Measurements from ENCODE around the gene FOXR1. TPM values are rescaled to one million over a fixed set of nuclear protein-coding genes. Genes with fewer than 3 reads are reported as not detected.
"Not testable (repeated sequence)": the region's sequence is repeated elsewhere in the genome, so short reads cannot be mapped to it uniquely, and the experiment has no call there.

The FOXR1 gene
- polyA plus RNA-seq, 3 donors = not detected

DNA sequence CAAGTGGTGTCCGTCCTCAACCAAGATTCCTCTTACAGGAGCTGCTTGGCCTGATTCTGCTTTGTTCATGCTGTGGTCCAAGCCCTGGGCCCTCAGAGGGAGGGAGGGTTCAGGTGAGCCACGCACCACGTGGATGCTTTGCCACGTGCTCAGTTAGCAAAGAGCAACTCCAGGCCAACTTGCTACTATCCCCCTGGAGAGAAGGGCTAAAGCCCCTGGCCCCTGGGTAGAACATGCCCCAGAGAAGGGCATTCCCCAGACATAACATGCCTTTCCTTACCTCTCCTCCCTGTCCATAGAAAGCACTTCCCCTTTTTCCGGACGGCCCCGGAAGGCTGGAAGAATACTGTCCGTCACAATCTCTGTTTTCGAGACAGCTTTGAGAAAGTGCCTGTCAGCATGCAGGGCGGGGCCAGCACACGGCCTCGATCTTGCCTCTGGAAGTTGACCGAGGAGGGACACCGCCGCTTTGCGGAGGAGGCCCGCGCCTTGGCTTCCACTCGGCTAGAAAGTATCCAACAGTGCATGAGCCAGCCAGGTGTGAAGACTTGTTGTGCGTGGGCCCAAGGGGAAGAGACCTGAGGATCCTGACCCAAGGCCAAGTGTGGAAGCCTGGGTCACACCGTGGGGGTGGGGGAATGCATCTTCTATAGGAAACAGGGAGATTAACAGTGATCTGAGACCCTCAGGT lies 8.8 kb downstream of the FOXR1 start:
- 20 to 34% (median 27%) methylated on average over 21 of the region's 21 CpGs for whole genome bisulfite sequencing, 3 donors
- no peak overlapping the region for H3K27ac ChIP-seq (ENCODE audit: low read depth, low read length)

DNA sequence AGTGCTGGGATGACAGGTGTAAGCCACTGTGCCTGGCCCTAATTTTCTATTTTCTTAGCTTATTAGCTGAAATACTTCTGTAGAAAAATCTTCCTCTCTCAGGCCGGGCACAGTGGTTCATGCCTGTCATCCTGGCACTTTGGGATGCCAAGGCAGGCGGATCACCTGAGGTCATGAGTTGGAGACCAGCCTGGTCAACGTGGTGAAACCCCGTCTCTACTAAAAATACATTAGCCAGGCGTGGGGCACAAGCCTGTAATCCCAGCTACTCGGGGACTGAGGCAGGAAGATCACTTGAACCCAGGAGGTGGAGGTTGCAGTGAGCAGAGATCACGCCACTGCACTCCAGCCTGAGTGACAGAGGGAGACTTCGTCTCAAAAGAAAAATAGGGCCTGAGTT lies 12.8 kb downstream of the FOXR1 start:
- not testable (repeated sequence) for H3K27ac ChIP-seq (ENCODE audit: low read depth, low read length)
- WGBS, 3 donors = 70 to 79% (median 76%) methylated on average over 8 of the region's 8 CpGs

- H3K27ac ChIP-seq (ENCODE audit: low read depth, low read length) = no peak overlapping the region
- 64 to 82% (median 74%) methylated on average over 2 of the region's 2 CpGs for WGBS, 3 donors
Observed at GRCh38 chr11:118984825-118985224, 13.3 kb downstream of the FOXR1 start.

GRCh38 chr11:118988280-118988679 lies 16.7 kb downstream of the FOXR1 start:
- 92% methylated on average over 5 of the region's 5 CpGs for WGBS, 3 donors
- H3K27ac ChIP-seq (ENCODE audit: low read depth, low read length) = no peak overlapping the region

DNA sequence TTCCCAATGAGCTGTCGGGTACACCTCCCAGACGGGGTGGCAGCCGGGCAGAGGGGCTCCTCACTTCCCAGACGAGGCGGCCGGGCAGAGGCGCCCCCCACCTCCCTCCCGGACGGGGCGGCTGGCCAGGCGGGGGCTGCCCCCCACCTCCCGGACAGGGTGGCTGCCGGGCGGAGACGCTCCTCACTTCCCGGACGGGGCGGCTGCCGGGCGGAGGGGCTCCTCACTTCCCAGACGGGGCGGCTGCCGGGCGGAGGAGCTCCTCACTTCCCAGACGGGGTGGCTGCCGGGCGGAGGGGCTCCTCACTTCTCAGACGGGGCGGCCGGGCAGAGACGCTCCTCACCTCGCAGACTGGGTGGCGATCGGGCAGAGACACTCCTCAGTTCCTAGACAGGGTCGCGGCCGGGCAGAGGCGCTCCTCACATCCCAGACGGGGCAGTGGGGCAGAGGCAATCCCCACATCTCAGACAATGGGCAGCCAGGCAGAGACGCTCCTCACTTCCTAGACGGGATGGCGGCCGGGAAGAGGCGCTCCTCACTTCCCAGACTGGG lies 20.0 kb downstream of the FOXR1 start:
- 95 to 96% (median 95%) methylated on average over 31 to 44 of the region's 44 CpGs for WGBS, 3 donors
- H3K27ac ChIP-seq (ENCODE audit: low read depth, low read length) = not testable (repeated sequence)

DNA sequence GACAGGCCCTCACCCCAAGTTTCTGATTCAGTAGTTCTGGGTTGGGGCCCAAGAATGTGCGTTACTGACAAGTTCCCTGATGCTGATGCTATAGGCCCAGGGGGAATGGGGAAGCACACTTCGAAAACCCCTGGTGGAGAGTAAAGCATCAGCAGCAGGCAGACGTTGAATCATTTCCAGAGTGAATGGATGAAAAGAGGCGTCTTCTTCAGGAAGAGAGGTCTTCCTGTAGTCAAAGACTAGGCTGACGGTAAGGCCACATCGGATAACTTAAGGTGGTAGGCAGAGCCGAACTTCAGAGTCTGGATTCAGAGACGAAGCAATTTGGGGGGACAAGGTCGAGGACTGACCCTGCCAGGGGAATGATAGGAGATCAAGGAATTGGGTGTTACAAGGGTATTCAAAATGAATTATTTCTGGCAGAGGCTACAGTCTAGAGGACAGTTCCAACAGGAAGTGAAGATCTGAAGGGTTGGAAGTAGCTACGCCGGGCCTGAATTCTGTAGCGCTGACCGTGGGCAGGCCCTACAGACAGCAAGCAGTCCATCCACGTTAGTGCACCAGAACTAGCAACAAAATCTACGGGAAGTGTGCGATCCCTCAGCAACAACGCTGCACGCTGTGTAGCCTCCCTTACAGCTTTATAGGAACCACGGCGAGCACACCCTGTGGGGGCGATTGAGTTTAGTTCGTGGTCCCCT lies 25.5 kb downstream of the FOXR1 start:
- no peak overlapping the region for H3K27ac ChIP-seq (ENCODE audit: low read depth, low read length)
- WGBS, 3 donors = 9 to 29% (median 11%) methylated on average over 22 of the region's 22 CpGs

- H3K27ac ChIP-seq (ENCODE audit: low read depth, low read length) = no peak within 1 kb of the TSS
- WGBS, 3 donors = 0% methylated on average over 46 to 54 of the region's 54 CpGs
Observed at GRCh38 chr11:118997627-118998387, 26.2 kb downstream of the FOXR1 start, which contains the start of gene CENATAC. Gene CENATAC (plus strand): TSS chr11:118998138. CDS start chr11:118998198, 60 bp downstream.

- 1 to 6% (median 3%) methylated on average over 19 of the region's 19 CpGs for WGBS, 3 donors
Observed at GRCh38 chr11:118998388-118998717, 26.8 kb downstream of the FOXR1 start.

GRCh38 chr11:118998822-118999221 lies 27.3 kb downstream of the FOXR1 start:
- 55 to 64% (median 56%) methylated on average over 6 of the region's 6 CpGs for WGBS, 3 donors
- no peak overlapping the region for H3K27ac ChIP-seq (ENCODE audit: low read depth, low read length)

More at GRCh38 chr11:118998388-118998717, 26.8 kb downstream of the FOXR1 start:
- H3K27ac ChIP-seq (ENCODE audit: low read depth, low read length) = no peak overlapping the region

DNA sequence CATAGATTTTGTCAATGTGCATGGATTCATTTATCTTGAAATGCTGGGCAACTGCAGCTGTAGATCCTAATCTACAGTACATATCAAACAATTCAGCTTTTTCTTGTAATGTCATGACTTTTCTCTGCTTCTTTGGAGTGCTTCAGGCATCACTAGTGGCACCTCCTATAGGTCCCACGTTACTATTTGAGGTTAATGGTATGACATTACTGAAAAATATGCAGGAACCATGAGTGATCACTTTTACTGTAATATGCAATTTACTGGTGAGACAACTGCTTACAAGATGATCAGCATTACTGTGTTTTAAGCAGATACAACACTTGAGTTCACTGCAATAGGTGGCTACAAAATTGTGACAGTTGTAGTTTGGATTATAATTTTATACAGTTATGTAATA lies 29.3 kb downstream of the FOXR1 start:
- no peak overlapping the region for H3K27ac ChIP-seq (ENCODE audit: low read depth, low read length)
- WGBS, 3 donors = 64 to 79% (median 77%) methylated on average over 1 of the region's 1 CpG

DNA sequence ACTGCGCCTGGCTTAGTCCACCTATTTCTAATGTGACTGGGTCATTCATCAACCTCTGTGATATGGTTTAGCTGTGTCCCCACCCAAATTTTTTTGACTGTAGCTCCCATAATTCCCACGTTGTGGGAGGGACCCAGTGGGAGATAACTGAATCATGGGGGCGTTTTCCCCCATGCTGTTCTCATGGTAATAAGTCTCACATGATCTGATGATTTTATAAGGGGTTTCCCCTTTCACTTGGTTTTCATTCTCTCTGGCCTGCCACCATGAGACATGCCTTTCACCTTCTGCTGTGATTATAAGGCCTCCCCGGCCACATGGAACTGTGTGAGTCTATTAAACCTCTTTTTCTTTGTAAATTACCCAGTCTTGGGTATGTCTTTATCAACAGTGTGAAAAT lies 35.1 kb downstream of the FOXR1 start:
- H3K27ac ChIP-seq (ENCODE audit: low read depth, low read length) = no peak overlapping the region
- WGBS, 3 donors = 84 to 91% (median 89%) methylated on average over 4 of the region's 4 CpGs

DNA sequence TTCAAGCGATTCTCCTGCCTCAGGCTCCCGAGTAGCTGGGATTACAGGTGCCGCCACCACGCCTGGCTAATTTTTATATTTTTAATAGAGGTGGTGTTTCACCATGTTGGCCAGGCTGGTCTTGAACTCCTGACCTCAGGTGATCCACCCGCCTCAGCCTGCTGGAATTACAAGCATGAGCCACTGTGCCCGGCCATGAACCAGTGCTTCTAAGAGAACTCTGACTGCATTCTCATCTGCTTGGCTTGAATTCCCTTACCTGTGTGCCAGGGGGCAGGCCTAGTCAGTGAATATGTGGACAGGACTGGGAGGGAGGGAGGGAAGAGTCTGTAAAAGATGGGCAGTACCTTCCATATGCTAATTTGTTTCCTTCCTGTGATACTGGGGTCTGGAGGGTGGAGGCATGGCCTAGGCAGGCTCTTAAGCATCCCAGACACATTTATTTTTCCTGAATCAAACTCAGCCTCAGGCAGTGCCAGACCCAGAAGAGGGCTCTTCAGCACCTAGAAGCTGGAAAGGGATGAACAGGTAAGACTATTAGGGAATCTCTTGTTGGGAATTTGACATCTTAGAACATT lies 40.0 kb downstream of the FOXR1 start:
- H3K27ac ChIP-seq (ENCODE audit: low read depth, low read length) = no peak overlapping the region
- 80 to 94% (median 88%) methylated on average over 6 of the region's 6 CpGs for WGBS, 3 donors

GRCh38 chr11:119012629-119013170 lies 41.1 kb downstream of the FOXR1 start:
- 84 to 89% (median 84%) methylated on average over 3 of the region's 3 CpGs for WGBS, 3 donors
- no peak overlapping the region for H3K27ac ChIP-seq (ENCODE audit: low read depth, low read length)

DNA sequence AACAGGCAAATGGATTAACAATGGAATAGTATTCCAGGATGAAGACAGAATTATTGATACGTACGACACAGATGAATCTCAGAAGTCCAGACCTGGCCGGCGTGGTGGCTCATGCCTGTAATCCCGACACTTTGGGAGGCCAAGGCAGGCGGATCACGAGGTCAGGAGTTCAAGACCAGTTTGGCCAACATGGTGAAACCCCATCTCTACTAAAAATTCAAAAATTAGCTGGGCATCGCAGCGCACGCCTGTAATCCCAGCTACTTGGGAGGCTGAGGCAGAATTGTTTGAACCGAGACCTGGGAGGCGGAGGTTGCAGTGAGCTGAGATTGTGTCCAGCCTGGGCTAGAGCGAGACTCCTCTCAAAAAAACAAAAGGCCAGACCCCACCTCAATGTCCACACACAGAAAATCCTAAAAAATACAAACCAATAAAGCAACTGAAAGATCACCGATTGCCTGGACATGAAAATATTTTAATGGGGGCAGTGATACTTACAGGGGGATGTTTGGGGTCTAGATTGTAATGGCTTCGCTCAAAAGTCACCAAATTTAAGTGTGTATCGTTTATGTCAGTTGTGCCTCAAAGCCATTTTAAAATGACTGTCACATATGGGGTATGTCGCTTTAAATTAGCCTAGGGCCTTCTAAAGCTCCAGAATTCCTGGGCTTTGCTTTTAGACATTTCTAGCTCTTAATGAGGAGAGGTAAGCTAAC lies 42.8 kb downstream of the FOXR1 start:
- no peak overlapping the region for H3K27ac ChIP-seq (ENCODE audit: low read depth, low read length)
- 94 to 96% (median 94%) methylated on average over 17 of the region's 17 CpGs for WGBS, 3 donors

- 43 to 71% (median 69%) methylated on average over 8 of the region's 8 CpGs for WGBS, 3 donors
- H3K27ac ChIP-seq (ENCODE audit: low read depth, low read length) = no peak overlapping the region
Observed at GRCh38 chr11:119015054-119015611, 43.6 kb downstream of the FOXR1 start.

DNA sequence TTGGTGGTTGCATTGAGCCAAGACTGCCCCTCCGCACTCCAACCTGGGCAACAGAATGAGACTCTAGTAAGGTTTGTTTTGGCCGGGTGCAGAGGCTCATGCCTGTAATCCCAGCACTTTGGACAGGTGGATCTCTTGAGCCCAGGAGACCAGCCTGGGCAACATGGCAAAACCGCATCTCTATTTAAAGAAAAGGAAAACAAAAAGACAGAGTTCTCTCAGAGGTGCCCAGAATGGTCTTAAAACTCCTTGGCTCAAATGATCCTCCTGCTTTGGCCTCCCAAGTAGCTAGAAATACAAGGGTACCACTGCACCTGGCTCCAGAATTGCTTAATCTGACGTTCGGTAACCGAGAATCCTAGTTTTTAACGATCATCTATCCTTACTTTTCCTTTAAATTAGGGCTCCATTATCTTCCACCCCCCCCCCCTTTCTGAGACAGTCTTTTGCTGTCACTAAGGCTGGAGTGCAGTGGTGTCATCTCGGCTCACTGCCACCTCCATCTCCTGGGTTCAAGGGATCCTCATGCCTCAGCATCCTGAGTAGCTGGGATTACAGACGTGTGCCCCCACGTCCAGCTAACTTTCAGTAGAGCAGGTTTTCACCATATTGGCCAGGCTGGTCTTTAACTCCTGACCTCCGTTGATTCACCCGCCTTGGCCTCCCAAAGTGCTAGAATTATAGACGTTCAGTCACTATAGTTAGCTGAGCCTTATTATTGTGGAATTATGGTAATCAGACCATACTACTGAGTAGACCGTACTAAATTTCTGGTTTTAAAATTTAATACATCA lies 44.9 kb downstream of the FOXR1 start:
- H3K27ac ChIP-seq (ENCODE audit: low read depth, low read length) = no peak overlapping the region
- WGBS, 3 donors = 65 to 79% (median 75%) methylated on average over 14 of the region's 14 CpGs

GRCh38 chr11:119017377-119017776 lies 45.8 kb downstream of the FOXR1 start:
- 1 to 3% (median 2%) methylated on average over 10 of the region's 10 CpGs for WGBS, 3 donors

More at GRCh38 chr11:119017377-119017776, 45.8 kb downstream of the FOXR1 start:
- H3K27ac ChIP-seq (ENCODE audit: low read depth, low read length) = peak overlapping the region; percentile 44
